Subcutaneous adipose tissue (tissue), 4 donors: ENCODE data around the gene LMX1B. TPM values are rescaled to one million over a fixed set of nuclear protein-coding genes. Genes with fewer than 3 reads are reported as not detected.

Source experiments
- total RNA-seq, 4 donors: library from RNA; depleted of rRNA; stranded (reverse); fragments of >200 nt; gene quantifications; one replicate each; pipeline ENCODE4 v1.1.0, GENCODE V29; 2016
- TF ChIP-seq, protein P1 (sequence below): fragments of 450-650 bp; IDR thresholded peaks from one replicate; pipeline ENCODE4 v1.5.1; 2016; ENCODE audit warnings: low read depth, mild to moderate bottlenecking, control low read depth, antibody characterized with exemption, moderate library complexity

The LMX1B gene
- total RNA-seq, 4 donors from 2014 or later = 0.38 to 1.1 (median 0.51) TPM; not detected in 1

DNA sequence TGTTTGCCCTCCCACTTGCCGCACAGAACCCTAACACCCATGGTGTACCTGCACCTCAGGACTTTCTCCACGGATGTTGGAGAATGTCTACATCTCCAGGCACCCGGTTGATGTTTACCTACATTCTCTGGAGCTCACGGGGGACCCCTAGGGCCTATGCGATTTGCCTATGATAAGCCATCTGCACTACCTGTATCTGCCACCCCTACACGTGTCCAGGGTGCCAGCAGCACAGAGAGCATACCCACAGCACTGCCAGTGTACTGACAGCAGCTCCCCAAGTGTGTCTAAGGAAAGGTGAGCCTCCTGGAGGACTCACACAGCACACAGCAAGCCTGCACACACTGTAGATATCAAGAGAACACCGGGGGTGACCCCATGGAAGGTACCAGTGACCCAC, 31.3 kb upstream of the LMX1B start:
- TF ChIP-seq, protein P1, sequence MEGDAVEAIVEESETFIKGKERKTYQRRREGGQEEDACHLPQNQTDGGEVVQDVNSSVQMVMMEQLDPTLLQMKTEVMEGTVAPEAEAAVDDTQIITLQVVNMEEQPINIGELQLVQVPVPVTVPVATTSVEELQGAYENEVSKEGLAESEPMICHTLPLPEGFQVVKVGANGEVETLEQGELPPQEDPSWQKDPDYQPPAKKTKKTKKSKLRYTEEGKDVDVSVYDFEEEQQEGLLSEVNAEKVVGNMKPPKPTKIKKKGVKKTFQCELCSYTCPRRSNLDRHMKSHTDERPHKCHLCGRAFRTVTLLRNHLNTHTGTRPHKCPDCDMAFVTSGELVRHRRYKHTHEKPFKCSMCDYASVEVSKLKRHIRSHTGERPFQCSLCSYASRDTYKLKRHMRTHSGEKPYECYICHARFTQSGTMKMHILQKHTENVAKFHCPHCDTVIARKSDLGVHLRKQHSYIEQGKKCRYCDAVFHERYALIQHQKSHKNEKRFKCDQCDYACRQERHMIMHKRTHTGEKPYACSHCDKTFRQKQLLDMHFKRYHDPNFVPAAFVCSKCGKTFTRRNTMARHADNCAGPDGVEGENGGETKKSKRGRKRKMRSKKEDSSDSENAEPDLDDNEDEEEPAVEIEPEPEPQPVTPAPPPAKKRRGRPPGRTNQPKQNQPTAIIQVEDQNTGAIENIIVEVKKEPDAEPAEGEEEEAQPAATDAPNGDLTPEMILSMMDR = no peak

DNA sequence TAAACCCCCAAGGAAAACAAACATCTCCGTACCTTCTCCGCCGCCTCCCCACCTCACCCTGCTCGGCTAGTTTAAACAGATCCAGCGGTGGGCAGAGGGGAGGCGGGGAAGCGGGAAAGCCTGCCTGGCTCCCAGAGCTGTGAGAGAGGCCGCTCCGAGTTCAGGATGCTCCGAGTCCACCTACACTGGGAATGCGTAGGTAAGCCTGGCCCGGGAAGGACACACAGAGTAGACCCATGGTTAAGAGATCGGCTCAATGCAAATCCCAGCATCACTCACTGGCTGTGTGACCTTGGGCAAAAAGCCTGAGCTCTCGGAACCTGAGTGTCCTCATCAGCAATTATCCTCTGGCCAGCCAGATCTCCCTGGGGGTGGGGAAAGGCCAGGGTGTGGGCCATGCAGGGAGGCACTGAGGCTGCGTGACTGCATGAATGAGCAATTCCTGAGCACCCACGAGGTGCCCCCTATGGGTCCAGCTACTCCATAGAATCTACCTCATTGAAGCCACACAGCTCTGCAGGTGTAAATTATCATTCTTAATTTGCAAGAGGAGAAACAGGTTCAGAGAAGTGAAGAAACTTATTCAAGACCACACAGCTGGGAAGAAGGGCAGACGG, 30.5 kb upstream of the LMX1B start:
- TF ChIP-seq, protein P1 = no peak

DNA sequence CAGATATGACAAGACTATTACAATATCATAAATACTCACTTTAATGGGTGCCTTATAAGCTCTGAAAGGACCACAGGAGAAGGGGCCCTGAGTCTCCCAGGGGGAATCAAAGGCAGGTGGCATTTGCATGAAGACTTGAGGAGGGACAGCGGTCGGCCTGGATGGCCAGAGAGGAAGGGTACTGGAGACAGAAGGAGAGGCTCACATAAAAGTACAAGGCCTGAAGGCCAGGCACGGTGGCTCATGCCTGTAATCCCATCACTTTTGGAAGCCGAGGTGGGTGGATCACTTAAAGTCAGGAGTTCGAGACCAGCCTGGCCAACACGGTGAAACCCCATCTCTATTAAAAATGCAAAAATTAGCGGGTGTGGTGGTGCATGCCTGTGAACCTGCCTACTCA, 29.1 kb upstream of the LMX1B start:
- TF ChIP-seq, protein P1 = no peak

DNA sequence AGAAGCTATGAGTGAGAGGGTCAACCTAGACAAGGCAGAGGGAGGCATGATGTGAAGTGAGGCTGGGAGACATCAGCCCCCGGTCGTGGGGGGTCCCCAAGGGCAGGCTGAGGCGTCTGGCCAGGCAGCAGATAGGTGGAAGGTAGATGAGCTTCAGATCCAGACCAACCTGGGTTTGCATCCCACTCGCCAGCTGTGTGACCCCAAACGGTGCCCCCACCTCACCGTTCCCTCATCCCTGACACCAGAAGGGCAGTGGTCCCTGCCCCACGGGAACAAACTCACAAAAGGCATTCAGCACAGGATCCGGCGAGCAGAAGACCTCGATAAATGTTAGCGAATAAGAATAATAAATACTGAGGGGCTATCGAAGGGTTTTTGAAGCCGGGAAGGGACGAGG, 27.5 kb upstream of the LMX1B start:
- TF ChIP-seq, protein P1 = no peak

DNA sequence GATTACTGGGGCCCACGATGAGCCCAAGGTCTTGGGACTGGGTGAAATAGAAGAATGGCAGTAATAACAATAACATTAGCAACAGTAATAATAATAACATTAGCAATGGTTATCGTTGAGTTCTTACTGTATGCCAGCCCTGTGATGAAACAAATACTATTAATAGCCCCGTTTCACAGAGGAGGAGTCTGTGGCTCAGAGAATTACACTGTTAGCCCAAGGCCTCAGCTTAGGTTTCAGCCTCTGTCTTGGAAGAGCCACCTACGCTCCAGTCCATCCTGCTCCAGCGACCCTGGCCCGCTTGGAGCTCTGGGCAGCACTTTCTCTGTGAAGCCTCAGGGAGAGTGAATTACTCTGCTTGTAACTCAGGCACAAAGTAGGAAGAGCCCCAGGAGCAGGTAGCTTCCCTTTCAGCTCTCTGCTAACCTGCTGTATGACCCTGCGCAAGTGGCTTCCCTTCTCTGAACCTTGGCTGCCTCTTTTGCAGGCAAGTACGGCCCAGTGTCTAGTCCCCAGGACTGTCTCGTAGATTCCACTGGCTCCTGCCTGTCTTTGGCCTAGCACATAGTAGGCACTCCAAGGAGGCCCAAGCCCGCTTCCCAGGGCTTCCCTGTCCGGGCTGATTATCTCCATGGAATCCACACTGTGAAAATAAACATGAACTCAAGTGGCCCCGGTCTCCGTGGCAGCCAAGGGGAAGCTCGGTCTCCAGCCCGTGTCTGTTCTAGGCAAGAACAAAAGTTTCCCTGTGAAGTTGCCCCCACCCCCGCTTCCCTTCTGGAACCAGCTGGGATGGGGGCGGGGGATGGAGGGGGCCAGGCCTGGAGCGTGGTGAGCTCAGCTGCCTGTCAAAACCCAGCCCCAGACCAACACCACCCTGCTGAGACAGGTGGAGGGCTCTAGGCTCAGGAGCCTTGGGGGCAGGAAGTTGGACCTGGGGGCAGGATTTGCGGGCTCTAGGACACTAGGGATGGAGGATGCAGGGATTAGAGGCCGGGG, 26.2 kb upstream of the LMX1B start:
- TF ChIP-seq, protein P1 = no peak

DNA sequence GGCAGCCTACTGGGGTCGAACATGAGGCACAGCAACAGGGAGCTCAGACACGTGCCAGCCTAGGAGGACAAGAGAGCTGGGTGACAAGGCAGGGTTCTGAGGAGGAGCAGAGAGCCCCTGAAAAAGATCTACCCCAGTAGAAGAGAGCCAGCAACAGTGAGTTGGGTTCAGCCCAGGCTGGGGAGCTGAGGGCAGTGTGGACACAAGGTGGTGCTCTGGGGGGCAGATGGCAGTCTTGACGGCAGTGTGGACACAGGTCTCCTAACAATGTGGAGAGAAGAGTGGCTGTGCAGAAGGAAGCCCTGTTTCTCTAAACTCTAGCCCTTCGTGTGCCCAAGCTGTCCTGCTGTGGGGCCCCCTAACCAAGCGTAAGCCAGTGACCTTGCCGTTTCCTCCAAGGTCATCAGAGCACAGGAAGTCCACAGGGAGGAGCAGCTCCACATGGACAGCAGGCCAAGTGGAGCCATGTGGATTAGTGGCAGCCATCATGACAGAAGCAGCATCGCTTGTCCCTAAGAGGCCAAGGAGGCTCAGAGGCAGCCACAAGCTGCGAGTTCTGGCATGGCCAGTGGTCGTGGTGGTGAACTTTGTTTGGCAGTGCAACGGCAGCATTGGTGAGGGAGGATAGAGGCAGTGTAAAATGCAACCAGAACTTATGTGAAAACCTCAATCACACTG, 25.1 kb upstream of the LMX1B start:
- TF ChIP-seq, protein P1 = no peak

DNA sequence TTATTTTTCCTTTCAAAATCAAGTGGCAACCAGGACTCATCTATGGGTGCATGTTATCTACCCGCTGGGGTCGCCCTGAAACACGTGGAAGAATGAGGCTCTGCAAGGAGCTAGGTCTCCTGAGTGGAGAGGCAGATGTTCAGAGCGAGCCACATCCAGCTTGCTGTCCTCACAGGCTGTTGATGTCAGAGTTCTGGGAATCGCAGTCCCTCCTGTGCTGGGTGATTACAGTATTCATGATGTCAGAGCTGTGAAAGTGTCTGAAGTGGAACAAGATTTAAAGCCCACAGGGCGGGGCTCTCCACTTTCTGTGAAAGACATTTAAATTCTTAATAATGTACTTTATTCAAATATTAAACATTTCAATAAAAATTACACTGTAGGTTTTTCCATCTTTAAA, 24.4 kb upstream of the LMX1B start:
- TF ChIP-seq, protein P1 = no peak
